ENCODE results near the gene MSANTD2.
A peak's percentile ranks its signal among the peaks of the same experiment; 100 is the strongest.

MSANTD2 gene

GRCh38 chr11:124739479-124740276 lies 60.5 kb downstream of the MSANTD2 start, which contains the start of gene NRGN:
TSS of gene NRGN (plus strand) at chr11:124739942. CDS start at chr11:124740085, 143 bp downstream.
- H3F3A ChIP-seq (ENCODE audit: control insufficient read depth, insufficient read depth) = 0 out of 2 replicates have a peak, but pooled peaks cover 3% of the 10 kb centered on the region
- no peaks in the 10 kb centered on the region for H3K36me3 ChIP-seq (ENCODE audit: control insufficient read depth, low read length)
- no peaks in the 10 kb centered on the region for H3K9me3 ChIP-seq (ENCODE audit: control insufficient read depth, insufficient read depth, low read length)
- no peak within 1 kb of the TSS for H3K27ac ChIP-seq (ENCODE audit: low read depth, low read length)
- H3K27me3 ChIP-seq (ENCODE audit: control insufficient read depth, low read length) = peaks cover 18% of the 10 kb centered on the region
- H4K20me1 ChIP-seq (ENCODE audit: control insufficient read depth, insufficient read depth, low read depth, low read length) = no peaks in the 10 kb centered on the region
- H3K4me2 ChIP-seq (ENCODE audit: low read length) = peak within 1 kb of the TSS; percentile 98
- TF ChIP-seq EZH2phosphoT487 (IDR thresholded peaks at IDR 0.05; ENCODE audit: borderline replicate concordance, low read length) (no peak), CTCF (IDR thresholded peaks at IDR 0.05; ENCODE audit: low read depth, low read length, poor library complexity, severe bottlenecking) (no peak)
- H3K4me1 ChIP-seq (ENCODE audit: control insufficient read depth, low read length) = peaks cover 42% of the 10 kb centered on the region
- H3K79me2 ChIP-seq (ENCODE audit: control insufficient read depth, low read length) = peaks cover 18% of the 10 kb centered on the region
- H3K9me2 ChIP-seq (replicated peaks; ENCODE audit: control insufficient read depth, low read length) = no peaks in the 10 kb centered on the region
- peak within 1 kb of the TSS; percentile 94 for H3K4me3 ChIP-seq (ENCODE audit: low read length)

GRCh38 chr11:124738713-124739478 lies 61.3 kb downstream of the MSANTD2 start:
- Histone ChIP-seq H3K4me1 (ENCODE audit: control insufficient read depth, low read length) (peaks cover 42% of the 10 kb centered on the region), H3F3A (ENCODE audit: control insufficient read depth, insufficient read depth) (0 out of 2 replicates have a peak, but pooled peaks cover 2% of the 10 kb centered on the region), H3K4me3 (ENCODE audit: low read length) (peak overlapping the region; percentile 94), H3K36me3 (ENCODE audit: control insufficient read depth, low read length) (no peaks in the 10 kb centered on the region), H3K79me2 (ENCODE audit: control insufficient read depth, low read length) (peaks cover 18% of the 10 kb centered on the region), H3K9me3 (ENCODE audit: control insufficient read depth, insufficient read depth, low read length) (no peaks in the 10 kb centered on the region), H3K27ac (ENCODE audit: low read depth, low read length) (no peak overlapping the region), H3K4me2 (ENCODE audit: low read length) (peak overlapping the region; percentile 98), H3K27me3 (ENCODE audit: control insufficient read depth, low read length) (peaks cover 18% of the 10 kb centered on the region), H3K9me2 (replicated peaks; ENCODE audit: control insufficient read depth, low read length) (no peaks in the 10 kb centered on the region), H4K20me1 (ENCODE audit: control insufficient read depth, insufficient read depth, low read depth, low read length) (no peaks in the 10 kb centered on the region)
- no peak for TF ChIP-seq EZH2phosphoT487 (IDR thresholded peaks at IDR 0.05; ENCODE audit: borderline replicate concordance, low read length)
- no peak for TF ChIP-seq CTCF (IDR thresholded peaks at IDR 0.05; ENCODE audit: low read depth, low read length, poor library complexity, severe bottlenecking)

- H3K9me3 ChIP-seq (ENCODE audit: control insufficient read depth, insufficient read depth, low read length) = no peaks in the 10 kb centered on the region
- H4K20me1 ChIP-seq (ENCODE audit: control insufficient read depth, insufficient read depth, low read depth, low read length) = no peaks in the 10 kb centered on the region
- H3K4me2 ChIP-seq (ENCODE audit: low read length) = no peak overlapping the region
- H3K27me3 ChIP-seq (ENCODE audit: control insufficient read depth, low read length) = peaks cover 18% of the 10 kb centered on the region
- TF ChIP-seq EZH2phosphoT487 (IDR thresholded peaks at IDR 0.05; ENCODE audit: borderline replicate concordance, low read length) (no peak), CTCF (IDR thresholded peaks at IDR 0.05; ENCODE audit: low read depth, low read length, poor library complexity, severe bottlenecking) (no peak)
- no peaks in the 10 kb centered on the region for H3F3A ChIP-seq (ENCODE audit: control insufficient read depth, insufficient read depth)
- H3K9me2 ChIP-seq (replicated peaks; ENCODE audit: control insufficient read depth, low read length) = no peaks in the 10 kb centered on the region
- H3K27ac ChIP-seq (ENCODE audit: low read depth, low read length) = no peak overlapping the region
- peaks cover 18% of the 10 kb centered on the region for H3K79me2 ChIP-seq (ENCODE audit: control insufficient read depth, low read length)
- H3K4me3 ChIP-seq (ENCODE audit: low read length) = no peak overlapping the region
- peaks cover 39% of the 10 kb centered on the region for H3K4me1 ChIP-seq (ENCODE audit: control insufficient read depth, low read length)
- H3K36me3 ChIP-seq (ENCODE audit: control insufficient read depth, low read length) = no peaks in the 10 kb centered on the region
These were observed 62.4 kb downstream of the MSANTD2 start for GRCh38 chr11:124737638-124738305.

Data from DOHH2 (cell line).